Measurements from ENCODE around the gene WDR17.

GRCh38 chr4:176066757-176067156 is 1.1 kb downstream of the WDR17 start:
- TF ChIP-seq CTCF (IDR thresholded peaks at IDR 0.05; ENCODE audit: low read depth, low read length) (no peak), POLR2A (IDR thresholded peaks at IDR 0.05; ENCODE audit: extremely low read depth, insufficient read length) (no peak), MYC (IDR thresholded peaks at IDR 0.05; ENCODE audit: low read depth, low read length) (no peak)
- TF ChIP-seq, protein P1, sequence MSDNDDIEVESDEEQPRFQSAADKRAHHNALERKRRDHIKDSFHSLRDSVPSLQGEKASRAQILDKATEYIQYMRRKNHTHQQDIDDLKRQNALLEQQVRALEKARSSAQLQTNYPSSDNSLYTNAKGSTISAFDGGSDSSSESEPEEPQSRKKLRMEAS (IDR thresholded peaks at IDR 0.05; ENCODE audit: low read depth, low read length): no peak
